HuH-7 (cell line): ENCODE results near the gene AMPD3.

Experiments
- DNase-seq: peaks from one replicate; pipeline ENCODE4 v3.0.0; 2011; ENCODE audit warnings: low spot score

AMPD3 gene

GRCh38 chr11:10461276-10461790 is 6.3 kb downstream of the AMPD3 start:
- no peak for DNase-seq

GRCh38 chr11:10462746-10463300 is 7.8 kb downstream of the AMPD3 start:
- DNase-seq = no peak

DNA sequence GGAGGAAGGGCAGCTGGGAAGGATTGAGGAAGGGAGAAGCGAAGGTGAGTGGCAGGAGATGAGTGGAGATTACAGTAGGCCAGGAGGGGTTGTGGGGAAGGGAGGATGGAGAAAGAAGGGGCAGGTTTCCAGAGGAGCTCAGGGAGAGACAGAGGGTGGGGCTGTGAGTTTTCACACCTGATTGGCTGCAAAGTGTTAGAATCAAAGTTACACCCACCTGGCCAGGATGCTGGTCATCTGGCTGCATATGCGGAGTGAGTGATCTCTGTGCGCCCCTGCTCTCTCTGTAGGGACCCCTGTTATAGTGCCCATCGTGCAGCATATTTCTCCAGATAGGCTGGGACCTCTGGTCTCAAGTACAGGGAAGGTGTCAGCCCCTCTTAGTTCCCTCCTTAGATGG is 18.3 kb downstream of the AMPD3 start:
- no peak for DNase-seq

- DNase-seq = no peak
Measured at GRCh38 chr11:10474551-10474950, 19.5 kb downstream of the AMPD3 start.

- no peak for DNase-seq
Measured at GRCh38 chr11:10476342-10476741, 21.3 kb downstream of the AMPD3 start.

- no peak for DNase-seq
Measured at GRCh38 chr11:10476927-10477689, 22.0 kb downstream of the AMPD3 start.

DNA sequence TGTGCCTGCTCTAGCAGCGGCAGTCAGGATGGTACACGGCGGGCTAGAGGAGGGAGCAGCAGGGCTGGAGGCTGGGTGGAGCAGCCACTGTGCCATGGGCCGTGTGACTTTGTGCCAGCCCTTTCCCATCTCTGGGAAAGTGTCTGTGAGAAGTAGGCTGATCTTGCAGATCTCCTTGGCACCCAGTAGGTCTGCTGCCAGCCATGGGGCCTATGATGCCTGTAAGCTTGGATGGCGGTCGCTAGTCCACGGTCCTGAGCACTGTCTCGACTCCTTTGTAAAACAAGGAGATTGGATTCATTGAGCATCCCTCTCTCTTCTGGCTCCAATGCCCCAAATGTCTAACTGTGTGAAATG is 22.6 kb downstream of the AMPD3 start:
- DNase-seq = no peak

GRCh38 chr11:10478066-10478465 is 23.0 kb downstream of the AMPD3 start:
- DNase-seq = no peak

GRCh38 chr11:10478574-10479550 is 23.8 kb downstream of the AMPD3 start:
- no peak for DNase-seq

DNA sequence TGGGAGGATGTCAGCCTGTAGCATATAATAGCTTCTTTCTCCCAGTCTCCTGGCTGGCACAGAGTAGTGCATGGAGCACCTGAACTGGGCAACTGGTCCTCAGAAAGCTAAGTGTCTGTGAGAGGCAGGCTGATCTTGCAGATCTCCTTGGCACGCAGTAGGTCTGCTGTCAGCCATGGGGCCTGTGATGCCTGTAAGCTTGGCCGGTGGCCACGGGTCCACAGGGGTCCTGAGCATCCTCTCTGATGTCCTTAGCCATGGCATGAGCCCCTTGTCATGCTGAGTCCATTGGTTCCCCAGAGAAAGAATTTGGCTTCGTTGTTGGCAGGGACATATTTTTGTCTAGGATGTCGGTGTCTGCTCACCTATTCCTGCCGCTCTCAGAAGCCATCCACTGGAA is 25.0 kb downstream of the AMPD3 start:
- no peak for DNase-seq

- DNase-seq = no peak
Measured at GRCh38 chr11:10480760-10481159, 25.7 kb downstream of the AMPD3 start.

DNA sequence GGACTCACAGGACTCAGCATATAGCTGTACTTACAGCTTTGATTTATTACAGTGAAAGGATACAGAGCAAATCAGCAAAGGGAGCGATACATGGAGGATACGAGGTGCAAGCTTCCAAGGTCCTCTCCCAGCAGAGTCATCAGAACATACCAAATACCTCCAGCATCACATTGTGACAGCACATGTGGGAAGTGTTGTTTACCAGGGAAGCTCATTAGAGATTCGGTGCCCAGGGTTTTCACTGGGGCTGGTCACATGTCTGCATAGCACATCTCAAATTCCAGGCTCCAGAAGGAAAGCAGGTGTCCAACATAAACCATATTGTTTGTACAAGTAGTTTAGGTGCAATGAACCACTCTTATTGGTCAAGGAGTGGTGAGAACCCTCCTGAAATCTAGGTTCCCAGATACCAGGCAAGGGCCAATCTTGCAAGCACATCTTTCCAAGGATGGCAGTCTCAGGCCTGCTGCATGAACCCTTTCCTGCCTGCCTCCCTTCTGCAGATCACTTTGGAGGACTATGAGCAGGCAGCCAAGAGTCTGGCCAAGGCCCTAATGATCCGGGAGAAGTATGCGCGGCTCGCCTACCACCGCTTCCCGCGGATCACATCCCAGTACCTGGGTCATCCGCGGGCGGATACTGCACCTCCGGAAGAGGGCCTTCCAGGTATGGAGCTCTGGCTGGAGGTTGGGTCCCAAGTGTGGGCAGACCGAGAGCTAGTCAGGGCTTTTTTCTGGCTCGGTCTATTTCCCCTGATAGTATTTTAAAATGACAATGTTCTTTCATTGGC is 26.7 kb downstream of the AMPD3 start:
- no peak for DNase-seq

DNA sequence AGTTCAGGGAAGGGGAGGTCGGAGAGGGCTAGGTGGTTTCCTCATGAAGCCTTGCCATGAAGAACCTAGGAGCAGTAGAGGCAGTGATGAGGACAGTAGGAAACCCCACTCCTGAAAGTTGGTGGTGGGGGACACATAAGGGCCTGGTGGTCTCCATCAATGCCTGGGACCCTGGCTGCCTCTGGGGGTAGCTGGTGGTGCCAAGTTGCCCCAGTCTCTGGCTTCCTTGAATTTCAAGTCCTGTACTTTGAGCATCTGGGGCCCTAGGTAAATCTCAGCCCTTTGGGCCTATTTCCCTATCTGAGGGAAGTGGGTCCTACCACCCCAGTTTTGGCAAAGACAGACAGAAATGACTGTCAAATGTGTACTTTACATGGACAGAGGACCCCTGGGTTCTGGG is 28.1 kb downstream of the AMPD3 start:
- DNase-seq = no peak

GRCh38 chr11:10483584-10483983 is 28.5 kb downstream of the AMPD3 start:
- DNase-seq = no peak

GRCh38 chr11:10484461-10485180 is 29.6 kb downstream of the AMPD3 start:
- no peak for DNase-seq

DNA sequence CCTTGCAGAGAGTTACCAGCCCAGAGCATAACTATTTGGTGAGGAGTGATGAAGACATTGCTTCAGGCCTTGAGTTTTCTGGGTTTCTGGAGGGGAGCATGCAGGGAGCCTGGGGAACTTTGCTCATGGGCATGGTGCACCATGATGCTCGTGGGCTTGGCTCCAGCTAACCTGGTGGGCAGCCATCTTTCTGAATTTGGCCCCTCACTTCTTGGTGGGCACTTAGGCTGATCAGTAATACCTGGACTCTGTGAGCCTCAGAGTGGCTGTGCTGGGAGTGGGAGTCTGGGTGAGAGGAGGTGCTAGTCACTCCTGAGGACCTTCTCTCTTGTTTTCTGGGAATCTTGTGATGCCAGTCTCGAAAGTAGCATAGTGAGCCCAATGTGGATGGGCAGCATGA is 30.6 kb downstream of the AMPD3 start:
- DNase-seq = no peak

GRCh38 chr11:10486161-10486840 is 31.2 kb downstream of the AMPD3 start:
- no peak for DNase-seq

- no peak for DNase-seq
Measured at GRCh38 chr11:10487002-10487647, 32.1 kb downstream of the AMPD3 start.

DNA sequence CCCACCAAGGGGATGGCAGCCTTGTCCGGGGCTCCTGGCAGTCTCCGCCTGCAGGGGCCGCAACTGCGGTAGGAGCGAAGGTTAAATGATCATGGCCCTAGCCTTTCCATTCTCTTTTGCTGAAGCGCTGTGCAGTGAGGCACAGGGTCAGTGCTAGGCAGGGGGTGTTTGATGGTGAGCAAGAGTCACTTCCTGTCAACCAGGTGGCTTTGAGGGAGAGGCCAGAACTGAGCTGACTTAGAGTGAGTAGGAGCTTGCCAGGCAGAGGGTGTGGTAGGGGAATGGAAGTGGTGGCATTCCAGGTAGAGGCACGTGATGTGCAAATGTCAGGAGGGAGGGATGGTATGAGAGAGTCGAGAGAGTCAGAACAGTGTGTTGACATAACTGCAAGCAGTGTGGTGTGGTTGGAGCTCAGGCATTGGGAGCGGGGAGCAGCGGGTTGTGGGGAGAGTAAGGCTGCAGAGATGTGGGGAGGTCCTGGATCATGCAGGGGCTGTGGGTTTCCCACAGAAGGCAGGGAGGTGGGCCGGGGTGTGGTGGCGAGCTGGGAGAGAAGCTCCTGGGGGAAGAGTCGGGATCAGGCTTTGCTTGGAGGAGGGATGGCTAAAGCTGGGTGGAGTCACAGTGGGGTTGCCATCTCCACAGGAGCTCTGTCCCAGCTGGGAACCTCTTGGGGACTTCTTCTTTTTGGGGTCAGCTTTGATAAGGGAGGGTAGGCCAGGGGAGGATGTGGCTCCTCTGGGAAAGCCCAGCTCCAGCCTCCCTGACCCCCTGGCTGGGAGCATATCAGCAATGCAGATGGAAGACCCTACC is 33.3 kb downstream of the AMPD3 start:
- DNase-seq = no peak
